HG02588 (cell line): Measurements from ENCODE around the gene FKBP14.
"Not testable (repeated sequence)": the region's sequence is repeated elsewhere in the genome, so short reads cannot be mapped to it uniquely, and the experiment has no call there.

Experiments
- ATAC-seq: cut with Tn5 transposase; IDR thresholded peaks from one replicate; pipeline ENCODE4 v1.9.1; 2021; ENCODE audit warnings: mild to moderate bottlenecking, moderate library complexity; ENCODE audit not compliant: unreplicated experiment

Gene FKBP14

DNA sequence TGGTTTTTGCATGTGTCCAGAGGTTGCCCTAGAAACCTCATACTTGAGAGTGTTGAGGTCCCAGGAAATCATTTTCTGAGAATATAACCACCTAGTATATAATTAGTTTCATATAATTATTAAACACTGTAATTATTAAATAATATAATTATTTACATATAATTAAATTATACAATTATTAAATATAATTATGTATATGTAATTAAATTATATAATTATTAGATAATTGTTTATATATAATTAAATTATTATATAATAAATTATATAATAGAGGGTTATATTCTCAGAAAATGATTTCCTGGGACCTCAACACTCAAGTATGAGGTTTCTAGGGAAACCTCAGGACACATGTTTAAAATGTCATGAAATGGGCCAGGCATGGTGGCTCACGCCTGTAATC, 64.5 kb downstream of the FKBP14 start:
- ATAC-seq, result no peak

DNA sequence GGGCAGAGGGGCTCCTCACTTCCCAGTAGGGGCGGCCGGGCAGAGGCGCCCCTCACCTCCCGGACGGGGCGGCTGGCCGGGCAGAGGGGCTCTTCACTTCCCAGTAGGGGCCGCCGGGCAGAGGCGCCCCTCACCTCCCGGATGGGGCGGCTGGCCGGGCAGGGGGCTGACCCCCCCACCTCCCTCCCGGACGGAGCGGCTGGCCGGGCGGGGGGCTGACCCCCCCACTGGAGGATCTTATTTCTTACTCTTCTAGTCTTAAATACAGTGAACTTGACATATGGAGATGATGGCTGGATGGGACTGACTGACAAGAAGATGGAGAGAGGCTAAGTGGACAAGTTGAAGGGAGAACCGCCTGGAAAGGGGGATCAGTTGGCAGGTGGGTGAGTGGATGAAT, 64.9 kb downstream of the FKBP14 start:
- ATAC-seq, result not testable (repeated sequence)
